Measurements from ENCODE around the gene ING1.

ING1 gene

DNA sequence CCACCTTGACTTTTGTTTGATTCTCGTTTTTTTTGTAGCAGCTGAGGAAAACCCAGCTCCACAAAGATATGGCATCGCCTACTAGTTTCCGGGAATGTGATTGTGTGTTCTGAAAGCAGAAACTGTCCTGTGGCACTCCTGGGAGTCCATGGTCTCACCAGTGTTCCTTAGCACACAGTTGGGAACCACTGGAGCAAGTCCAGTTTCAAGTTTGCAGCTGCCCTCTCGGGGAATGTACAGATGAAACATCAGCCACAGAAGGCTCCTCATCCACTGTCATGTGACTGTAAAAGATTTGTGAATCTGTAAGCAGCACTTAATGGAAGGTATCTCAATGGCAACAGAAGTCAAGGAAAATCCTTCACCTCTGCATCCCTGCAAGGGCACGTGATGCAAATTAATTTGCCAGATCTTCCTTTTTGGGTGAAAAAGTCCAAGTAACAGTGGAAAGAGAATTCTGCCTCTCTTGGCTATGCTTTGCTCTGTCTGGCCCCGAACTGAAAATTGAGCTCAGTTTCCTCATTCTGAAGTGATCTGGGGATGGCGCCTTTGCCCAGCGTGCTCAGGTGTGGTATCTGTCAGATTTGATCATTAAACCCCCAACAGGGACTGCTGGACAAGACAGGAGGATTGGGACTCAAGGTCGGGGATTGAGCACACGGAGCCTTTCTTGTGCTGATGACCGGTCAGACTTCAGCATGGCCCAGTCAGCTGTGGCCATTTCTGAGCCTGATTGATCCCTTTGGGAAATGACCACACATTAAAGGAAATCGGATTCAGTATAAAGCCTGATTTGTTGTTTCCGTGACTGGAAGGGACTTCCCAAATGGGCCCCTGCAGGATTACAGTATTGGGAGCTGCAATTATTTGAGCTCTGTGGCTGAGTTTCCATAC lies 58.8 kb downstream of the ING1 start:
- DNase-seq (ENCODE audit: low read depth) = no peak

Measured in stimulated activated CD8-positive, alpha-beta memory T cell treated with anti-CD3 and anti-CD28 coated beads, Interleukin-4, amount 100 ng/mL, for 24 hours (primary cell).